GM12891 (cell line): ENCODE results near the gene MAP1A.

Experiments
- POLR2A ChIP-seq: IDR thresholded peaks from 2 replicates; pipeline ENCODE4 v1.6.1; 2011; ENCODE audit warnings: low read depth, low read length, control low read depth
- POLR2AphosphoS5 ChIP-seq: IDR thresholded peaks from 2 replicates; pipeline ENCODE4 v1.6.1; 2011; ENCODE audit warnings: low read depth, low read length, control low read depth
- POU2F2 ChIP-seq: IDR thresholded peaks from 2 replicates; pipeline ENCODE4 v1.6.1; 2011; ENCODE audit warnings: low read depth, mild to moderate bottlenecking, control low read depth, low read length, moderate library complexity
- SPI1 ChIP-seq: IDR thresholded peaks from 2 replicates; pipeline ENCODE4 v1.6.1; 2011; ENCODE audit warnings: low read depth, low read length, control low read depth
- TAF1 ChIP-seq: IDR thresholded peaks from 2 replicates; pipeline ENCODE4 v1.6.1; 2011; ENCODE audit warnings: low read depth, low read length, control low read depth

DNA sequence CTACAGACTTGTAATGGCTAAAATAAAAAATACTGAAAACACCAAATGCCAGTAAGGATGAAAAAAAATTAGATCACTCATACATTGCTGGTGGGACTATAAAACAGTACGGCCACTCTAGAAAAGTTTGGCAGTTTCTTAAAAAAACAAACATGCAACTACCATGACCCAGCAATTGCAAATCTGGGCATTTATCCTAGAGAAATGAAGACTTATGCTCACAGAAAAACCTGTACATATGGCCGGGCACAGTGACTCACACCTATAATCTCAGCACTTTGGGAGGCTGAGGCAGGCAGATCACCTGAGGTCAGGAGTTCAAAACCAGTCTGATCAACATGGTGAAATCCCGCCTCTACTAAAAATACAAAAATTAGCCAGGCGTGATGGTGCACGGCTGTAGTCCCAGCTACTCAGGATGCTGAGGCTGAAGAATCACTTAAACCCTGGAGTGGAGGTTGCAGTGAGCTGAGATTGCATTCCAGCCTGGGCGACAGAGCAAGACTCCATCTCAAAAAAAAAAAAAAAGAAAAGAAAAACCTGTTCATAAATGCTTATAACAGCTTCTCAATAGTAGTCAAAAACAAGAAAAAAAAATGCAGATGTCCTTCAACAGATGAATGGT, 30.0 kb upstream of the MAP1A start:
- TF ChIP-seq POLR2A (no peak), TAF1 (no peak), POLR2AphosphoS5 (no peak), POU2F2 (no peak), SPI1 (no peak)
